Stimulated activated naive B cell treated with anti-CD40 and anti-IgM and Interleukin-4, amounts not matched to agents 10 μg/mL and 1 μg/mL and 100 μg/mL, for 72 hours (primary cell): ENCODE data around the gene AFF3.

Experiments
- ATAC-seq, 2 donors: fragments of 150-1000 bp; cut with Tn5 transposase; replicated peaks; 2 replicates each; pipeline ENCODE4 v1.10.0; 2021; ENCODE audit warnings: moderate library complexity in 1 of 2
- DNase-seq: peaks from one replicate; pipeline ENCODE4 v3.0.0; 2021
- H3K27ac Mint-ChIP-seq: one replicate; pipeline ENCODE4 v1.8.0; 2022; ENCODE audit warnings: mild to moderate bottlenecking, mixed read lengths
- H3K27me3 Mint-ChIP-seq, 2 donors: one replicate each; pipeline ENCODE4 v1.8.0; 2022; ENCODE audit warnings: mixed read lengths in 2 of 2
- H3K36me3 Mint-ChIP-seq, 2 donors: one replicate each; pipeline ENCODE4 v1.8.0; 2022; ENCODE audit warnings: mixed read lengths in 2 of 2, mild to moderate bottlenecking in 1 of 2
- H3K4me1 Mint-ChIP-seq, 2 donors: one replicate each; pipeline ENCODE4 v1.8.0; 2022; ENCODE audit warnings: mixed read lengths in 2 of 2, mild to moderate bottlenecking in 1 of 2
- H3K4me3 Mint-ChIP-seq, 2 donors: one replicate each; pipeline ENCODE4 v1.8.0; 2022; ENCODE audit warnings: mild to moderate bottlenecking in 2 of 2, mixed read lengths in 2 of 2, moderate library complexity in 1 of 2
- H3K9me3 Mint-ChIP-seq, 2 donors: one replicate each; pipeline ENCODE4 v1.8.0; 2022; ENCODE audit warnings: mixed read lengths in 2 of 2, mild to moderate bottlenecking in 1 of 2

Gene AFF3

DNA sequence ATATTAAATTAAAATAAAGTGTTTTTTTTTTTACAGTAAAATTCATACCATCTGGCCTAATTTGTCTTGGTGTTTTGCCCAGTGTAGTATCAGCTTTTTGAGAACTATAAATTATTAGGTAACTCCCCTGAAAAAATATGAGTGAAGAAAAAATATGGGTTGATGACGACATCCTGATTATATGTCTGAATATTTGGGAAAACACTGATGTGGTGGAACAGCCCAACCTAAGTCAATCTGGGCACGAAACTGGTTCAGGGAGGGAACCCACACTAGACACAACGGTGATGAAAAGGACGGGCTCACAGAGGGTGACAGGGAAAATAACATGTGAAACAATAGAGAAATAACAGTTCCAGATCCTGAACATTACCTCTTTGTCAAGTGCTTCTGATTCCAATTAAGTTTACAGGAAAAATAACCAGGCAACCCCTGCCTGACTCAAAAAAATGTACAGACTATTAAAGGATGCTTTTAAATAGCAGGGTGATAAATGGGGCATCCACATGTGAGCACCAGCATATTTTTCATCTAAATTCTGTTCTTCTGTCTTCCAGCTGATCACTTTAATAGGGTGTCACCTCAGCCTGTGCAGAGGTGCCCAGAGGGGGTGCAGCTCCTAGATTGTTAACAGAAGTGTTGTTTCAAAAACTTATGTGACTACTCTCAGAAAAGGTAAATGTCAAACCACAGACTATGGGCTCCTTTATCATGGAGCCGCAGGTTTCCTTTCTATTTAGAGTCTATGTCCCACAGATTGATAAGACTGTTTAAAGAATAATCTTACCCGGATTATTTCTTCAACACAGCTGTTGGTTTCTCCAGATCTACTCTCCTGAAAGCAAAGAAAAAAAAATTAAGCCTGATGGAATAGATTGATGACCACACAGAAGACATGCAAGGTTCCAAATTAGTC is 305.4 kb downstream of the AFF3 start:
- H3K27ac Mint-ChIP-seq, result peak overlapping the region; percentile 85
- peak overlapping the region in 1 of 2 donors; percentile 4 for H3K4me3 Mint-ChIP-seq
- H3K9me3 Mint-ChIP-seq, result peaks cover 0 to under 1% of the 10 kb centered on the region in 2 donors
- DNase-seq, result no peak
- H3K36me3 Mint-ChIP-seq, result peaks cover 49 to 72% of the 10 kb centered on the region in 2 donors
- no peaks in the 10 kb centered on the region for H3K27me3 Mint-ChIP-seq
- no peak for ATAC-seq
- peaks cover 18 to 39% of the 10 kb centered on the region in 2 donors for H3K4me1 Mint-ChIP-seq

DNA sequence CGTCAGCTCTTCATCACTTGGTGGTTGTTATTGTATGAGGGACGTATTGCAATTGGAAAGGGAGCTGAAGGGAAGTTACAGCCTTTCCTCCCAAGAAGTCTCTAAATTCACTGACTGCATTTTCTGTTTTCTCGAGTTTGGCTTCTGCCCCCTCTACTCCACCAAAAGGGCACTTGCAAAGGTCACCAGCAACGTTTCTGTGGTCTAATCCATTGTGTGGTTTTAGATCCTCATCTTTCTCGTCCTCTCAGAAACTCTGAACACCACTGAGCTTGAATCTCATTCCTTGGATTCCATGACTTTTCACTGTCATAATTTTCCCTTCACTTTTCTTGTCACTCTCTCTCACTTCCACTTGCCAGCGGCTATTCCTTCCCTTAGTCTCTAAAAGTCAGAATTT is 308.0 kb downstream of the AFF3 start:
- peaks cover 18 to 22% of the 10 kb centered on the region in 2 donors for H3K4me1 Mint-ChIP-seq
- ATAC-seq (no peak), DNase-seq (no peak)
- H3K36me3 Mint-ChIP-seq, result peaks cover 60 to 77% of the 10 kb centered on the region in 2 donors
- H3K27ac Mint-ChIP-seq, result no peak overlapping the region
- peaks cover 5% of the 10 kb centered on the region in 2 donors for H3K9me3 Mint-ChIP-seq
- no peak overlapping the region for H3K4me3 Mint-ChIP-seq
- H3K27me3 Mint-ChIP-seq, result no peaks in the 10 kb centered on the region

DNA sequence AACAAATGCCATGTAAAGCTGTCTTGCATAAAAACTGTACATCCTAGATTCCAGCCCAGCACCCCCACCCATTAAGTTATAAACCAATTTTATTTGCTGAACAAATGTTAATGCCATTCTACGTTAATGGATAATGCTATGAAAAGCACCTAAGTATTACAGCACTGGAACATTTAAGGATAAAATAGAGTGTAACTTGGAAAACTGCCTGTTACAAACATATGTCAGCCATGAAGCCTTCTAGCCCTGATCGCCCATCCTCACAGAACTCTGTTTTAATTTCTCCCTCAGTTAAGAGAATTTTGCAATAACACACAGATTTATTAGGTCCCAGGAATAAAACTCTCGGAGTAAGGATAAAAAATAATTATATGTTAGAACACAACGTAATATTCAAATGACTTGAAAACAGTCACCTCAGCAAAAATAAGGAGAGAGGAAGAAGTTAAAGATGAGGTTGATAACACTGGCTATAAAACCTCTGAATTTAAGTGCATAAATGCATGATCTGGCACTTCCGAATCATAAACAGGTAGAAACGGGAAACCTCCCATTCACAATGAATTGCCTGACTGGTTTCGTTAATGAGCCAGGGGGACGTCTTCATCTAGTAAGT is 308.7 kb downstream of the AFF3 start:
- Mint-ChIP-seq H3K27me3 (no peaks in the 10 kb centered on the region), H3K9me3 (peaks cover 7 to 8% of the 10 kb centered on the region in 2 donors), H3K27ac (no peak overlapping the region), H3K36me3 (peaks cover 66 to 84% of the 10 kb centered on the region in 2 donors), H3K4me1 (peaks cover 22% of the 10 kb centered on the region in 2 donors), H3K4me3 (no peak overlapping the region)
- ATAC-seq (no peak), DNase-seq (no peak)

DNA sequence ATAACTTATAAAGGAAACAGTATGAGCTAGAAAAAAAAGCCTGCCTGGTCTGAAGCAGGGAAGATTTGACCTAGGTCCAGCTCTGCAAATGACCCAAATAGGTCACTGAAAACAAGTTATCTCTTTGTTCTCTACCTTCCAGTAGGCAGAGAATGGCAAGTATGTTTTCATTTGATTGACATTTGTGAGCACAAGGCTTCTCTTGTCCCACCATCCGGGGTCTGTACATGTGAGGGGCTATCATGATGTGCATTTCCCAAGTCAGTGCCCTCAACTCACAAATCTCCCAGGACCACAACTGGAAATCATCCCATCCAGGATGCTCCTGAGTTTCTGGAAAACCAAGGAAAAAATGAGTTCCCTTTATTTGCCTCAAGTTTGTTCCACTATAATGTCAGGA is 309.5 kb downstream of the AFF3 start:
- no peak overlapping the region for H3K4me3 Mint-ChIP-seq
- peaks cover 62 to 84% of the 10 kb centered on the region in 2 donors for H3K36me3 Mint-ChIP-seq
- H3K27me3 Mint-ChIP-seq, result no peaks in the 10 kb centered on the region
- H3K9me3 Mint-ChIP-seq, result peaks cover 7 to 8% of the 10 kb centered on the region in 2 donors
- DNase-seq (no peak), ATAC-seq (no peak)
- H3K4me1 Mint-ChIP-seq, result peaks cover 22 to 29% of the 10 kb centered on the region in 2 donors
- no peak overlapping the region for H3K27ac Mint-ChIP-seq

DNA sequence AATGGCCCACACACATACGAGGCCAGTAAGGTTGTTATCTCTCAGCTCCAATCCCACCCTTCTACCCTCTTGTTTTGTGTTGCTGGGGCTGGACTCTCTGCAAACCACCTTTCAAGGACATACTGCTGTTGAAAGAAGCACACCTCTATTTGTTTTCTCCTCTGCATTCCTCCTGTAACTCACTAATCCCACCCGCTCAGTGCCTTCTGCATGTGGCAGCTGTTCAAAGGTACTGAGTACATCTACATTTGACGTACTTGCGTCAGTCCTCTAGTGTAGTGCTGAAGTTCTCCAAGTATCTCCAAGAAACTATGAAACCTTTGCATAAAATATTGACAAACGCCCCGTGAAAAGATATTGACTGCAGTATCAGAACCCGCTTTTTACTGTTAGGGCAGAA is 310.6 kb downstream of the AFF3 start:
- Mint-ChIP-seq H3K27me3 (no peaks in the 10 kb centered on the region), H3K27ac (peak overlapping the region; percentile 20), H3K4me3 (no peak overlapping the region), H3K4me1 (peaks cover 27 to 36% of the 10 kb centered on the region in 2 donors), H3K9me3 (peaks cover 7 to 8% of the 10 kb centered on the region in 2 donors), H3K36me3 (peaks cover 59 to 87% of the 10 kb centered on the region in 2 donors)
- ATAC-seq, result no peak
- DNase-seq, result no peak

DNA sequence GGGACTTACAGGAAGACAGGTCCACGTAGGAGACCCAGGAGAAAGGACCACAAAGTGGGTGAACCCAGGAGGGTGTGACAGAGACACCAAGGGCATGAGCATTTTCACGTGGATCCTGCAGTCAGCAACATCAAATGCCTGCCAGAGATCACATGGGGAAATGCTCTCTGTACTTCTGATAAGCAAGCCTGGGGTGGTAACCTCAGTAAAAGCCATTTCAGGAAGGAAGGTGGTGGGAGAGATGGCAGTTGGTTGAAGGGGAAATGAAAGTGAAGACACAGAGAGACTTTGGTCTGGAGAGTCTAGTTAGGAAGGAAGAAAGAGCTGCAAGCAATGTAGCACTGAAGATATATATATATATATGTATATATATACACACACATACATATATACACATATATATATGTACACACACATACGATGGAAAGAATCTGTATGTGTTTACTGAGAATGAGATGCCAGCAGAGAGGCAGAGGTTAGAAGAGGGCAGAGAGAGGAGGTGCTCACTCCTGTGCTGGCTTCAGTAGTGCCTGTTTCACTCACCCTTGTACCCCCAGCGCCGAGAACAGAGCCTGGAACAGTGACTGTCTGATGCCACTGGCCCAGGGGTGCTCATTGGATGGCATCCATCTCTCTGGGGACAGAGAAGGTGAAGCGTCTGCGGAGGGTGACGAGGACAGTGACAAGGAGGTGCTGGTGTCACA is 314.9 kb downstream of the AFF3 start:
- peak overlapping the region; percentile 63 for H3K27ac Mint-ChIP-seq
- DNase-seq (peak; percentile 11), ATAC-seq (peak; percentile 87 to 94)
- H3K36me3 Mint-ChIP-seq, result peaks cover 37 to 75% of the 10 kb centered on the region in 2 donors
- H3K9me3 Mint-ChIP-seq, result peaks cover 7 to 8% of the 10 kb centered on the region in 2 donors
- no peaks in the 10 kb centered on the region for H3K27me3 Mint-ChIP-seq
- peaks cover 26 to 27% of the 10 kb centered on the region in 2 donors for H3K4me1 Mint-ChIP-seq
- H3K4me3 Mint-ChIP-seq, result peak overlapping the region; percentile 12 to 18

DNA sequence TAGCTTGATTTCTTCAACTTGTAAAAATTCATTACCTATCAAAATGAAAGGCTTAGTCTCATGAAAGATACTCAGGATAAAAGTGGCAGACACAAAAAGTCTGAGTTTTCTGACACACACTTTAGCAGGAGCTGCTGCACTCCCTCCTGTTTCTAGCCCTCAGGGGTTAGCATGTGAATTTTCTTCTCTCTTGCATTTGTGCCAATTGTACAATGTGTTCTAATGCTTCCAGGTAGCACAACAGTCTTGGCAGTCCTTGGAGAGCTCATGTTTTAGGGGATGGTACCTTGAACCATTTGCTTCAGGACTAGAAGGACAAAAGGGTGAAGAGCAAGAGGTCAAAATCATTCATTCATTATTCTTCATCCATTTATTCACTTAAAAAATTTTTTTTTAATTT is 316.8 kb downstream of the AFF3 start:
- Mint-ChIP-seq H3K27ac (no peak overlapping the region), H3K27me3 (no peaks in the 10 kb centered on the region), H3K4me3 (no peak overlapping the region), H3K4me1 (peaks cover 25 to 26% of the 10 kb centered on the region in 2 donors), H3K36me3 (peaks cover 31 to 73% of the 10 kb centered on the region in 2 donors), H3K9me3 (peaks cover 4% of the 10 kb centered on the region in 2 donors)
- no peak for DNase-seq
- ATAC-seq, result no peak

DNA sequence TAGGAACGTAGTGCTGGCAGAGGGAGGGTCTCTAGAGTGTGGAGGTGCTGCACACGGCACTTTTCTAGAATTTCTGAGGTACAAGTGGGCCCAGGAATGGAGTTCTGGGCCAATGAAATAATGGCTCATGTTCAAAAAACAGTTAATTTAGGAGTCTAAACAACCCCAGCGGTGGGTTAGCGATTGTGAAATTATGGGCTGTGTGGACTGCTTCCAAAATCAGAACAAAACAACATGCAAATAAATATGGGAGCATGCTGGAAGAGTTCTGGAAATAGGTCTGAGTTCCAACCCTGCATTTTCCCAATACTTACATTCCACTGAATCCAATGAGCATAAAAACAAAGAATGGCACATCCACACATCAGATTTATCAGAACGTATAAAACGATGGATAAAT is 317.6 kb downstream of the AFF3 start:
- H3K9me3 Mint-ChIP-seq, result peaks cover 3 to 4% of the 10 kb centered on the region in 2 donors
- H3K36me3 Mint-ChIP-seq, result peaks cover 25 to 70% of the 10 kb centered on the region in 2 donors
- H3K4me3 Mint-ChIP-seq, result no peak overlapping the region
- DNase-seq (no peak), ATAC-seq (no peak)
- H3K27me3 Mint-ChIP-seq, result no peaks in the 10 kb centered on the region
- H3K27ac Mint-ChIP-seq, result no peak overlapping the region
- H3K4me1 Mint-ChIP-seq, result peaks cover 25 to 26% of the 10 kb centered on the region in 2 donors

DNA sequence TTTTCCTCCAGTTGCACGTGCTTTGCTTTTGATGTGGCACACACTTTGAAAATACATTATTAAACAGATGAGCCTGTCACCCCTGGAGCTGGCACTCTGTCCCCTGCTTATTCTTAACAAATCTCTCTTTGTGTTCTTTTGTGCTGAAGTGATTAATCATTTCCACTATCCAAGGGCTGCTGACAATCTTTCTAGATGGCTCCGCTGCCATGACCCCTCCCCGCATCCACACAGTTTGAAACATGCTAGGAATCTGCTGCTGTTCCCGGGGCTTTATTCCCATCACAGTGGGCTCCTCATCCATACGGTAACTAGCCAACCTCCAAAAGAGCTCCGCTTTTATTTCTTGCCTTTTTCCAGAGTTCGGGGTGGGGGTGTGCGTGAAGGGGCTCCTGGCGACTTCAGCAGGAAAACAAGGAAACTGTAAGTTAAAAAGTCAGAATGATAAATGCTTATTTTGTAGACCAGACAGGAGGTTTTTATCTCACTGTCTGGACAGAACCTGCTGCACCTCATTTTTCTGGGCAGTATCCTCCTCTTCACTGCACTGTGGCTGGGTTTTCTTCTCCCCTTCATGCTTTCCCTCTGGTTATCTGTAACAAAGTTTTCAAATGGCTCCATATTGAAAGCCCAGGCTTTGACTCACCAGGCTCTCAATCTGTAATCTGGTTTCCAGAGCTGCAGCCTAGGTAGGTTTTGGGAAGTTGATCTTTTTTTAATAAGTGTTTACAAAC is 319.7 kb downstream of the AFF3 start:
- DNase-seq (no peak), ATAC-seq (no peak)
- peaks cover 17 to 54% of the 10 kb centered on the region in 2 donors for H3K36me3 Mint-ChIP-seq
- no peak overlapping the region for H3K4me3 Mint-ChIP-seq
- H3K27me3 Mint-ChIP-seq, result no peaks in the 10 kb centered on the region
- H3K27ac Mint-ChIP-seq, result peak overlapping the region; percentile 37
- H3K4me1 Mint-ChIP-seq, result peaks cover 11 to 16% of the 10 kb centered on the region in 2 donors
- no peaks in the 10 kb centered on the region for H3K9me3 Mint-ChIP-seq

DNA sequence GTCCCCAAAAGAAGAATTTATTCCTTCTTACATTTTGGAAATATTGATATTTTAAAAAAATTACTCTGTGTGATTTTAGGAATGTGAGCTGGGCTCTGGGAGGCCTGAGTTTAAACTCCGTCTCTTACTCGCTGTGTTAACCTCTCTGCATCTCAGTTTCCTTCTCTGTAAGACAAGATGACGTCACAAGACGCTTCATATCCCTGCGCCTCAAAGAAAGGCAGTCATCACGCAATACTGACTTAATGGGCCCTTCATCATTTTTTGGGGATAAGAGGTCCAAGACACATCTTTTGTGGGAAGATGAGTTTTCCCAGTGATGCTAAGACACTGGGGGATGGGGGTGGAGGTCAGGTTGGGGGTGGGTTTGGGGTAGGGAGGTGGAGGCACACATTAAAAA is 320.4 kb downstream of the AFF3 start:
- Mint-ChIP-seq H3K9me3 (no peaks in the 10 kb centered on the region), H3K4me3 (no peak overlapping the region), H3K27ac (no peak overlapping the region), H3K4me1 (peaks cover 5 to 10% of the 10 kb centered on the region in 2 donors), H3K27me3 (no peaks in the 10 kb centered on the region), H3K36me3 (peaks cover 23 to 54% of the 10 kb centered on the region in 2 donors)
- DNase-seq, result no peak
- ATAC-seq, result no peak

DNA sequence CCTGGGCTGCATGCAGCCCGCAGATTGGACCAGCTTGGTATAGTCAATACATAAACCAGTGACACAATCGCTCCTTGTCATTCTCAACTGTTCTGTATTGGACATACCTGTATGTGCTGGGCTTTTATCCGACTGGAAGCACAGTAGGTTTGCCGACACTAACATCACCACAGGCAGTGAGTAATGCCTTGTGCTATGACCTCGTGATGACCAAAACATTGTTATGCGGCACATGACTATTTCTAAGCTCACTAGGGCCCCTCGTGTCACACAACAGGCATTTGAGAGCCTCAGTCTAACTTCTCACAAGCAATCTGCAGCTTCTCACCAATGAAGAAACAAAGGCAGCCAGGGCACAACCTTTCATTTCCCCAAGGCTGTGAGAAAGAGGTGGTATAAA is 320.8 kb downstream of the AFF3 start:
- peaks cover 24 to 54% of the 10 kb centered on the region in 2 donors for H3K36me3 Mint-ChIP-seq
- ATAC-seq (no peak), DNase-seq (no peak)
- no peak overlapping the region for H3K4me3 Mint-ChIP-seq
- no peaks in the 10 kb centered on the region for H3K9me3 Mint-ChIP-seq
- H3K4me1 Mint-ChIP-seq, result peaks cover 1 to 6% of the 10 kb centered on the region in 2 donors
- H3K27me3 Mint-ChIP-seq, result no peaks in the 10 kb centered on the region
- H3K27ac Mint-ChIP-seq, result no peak overlapping the region

DNA sequence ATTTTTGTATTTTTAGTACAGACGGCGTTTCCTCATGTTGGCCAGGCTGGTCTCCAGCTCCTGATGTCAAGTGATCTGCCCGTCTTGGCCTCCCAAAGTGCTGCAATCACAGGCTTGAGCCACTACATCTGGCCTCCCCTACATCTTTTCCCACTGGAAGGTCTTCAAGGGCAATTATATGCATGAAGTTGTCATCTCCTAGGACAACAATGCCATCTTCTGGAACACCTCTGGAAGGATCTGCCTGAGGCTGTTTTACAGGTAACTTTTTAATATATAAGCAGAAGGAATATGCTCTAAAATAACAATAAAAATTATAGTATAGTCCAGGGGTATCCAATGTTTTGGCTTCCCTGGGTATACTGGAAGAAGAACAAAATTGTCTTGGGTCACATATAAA is 321.4 kb downstream of the AFF3 start:
- peaks cover 26 to 54% of the 10 kb centered on the region in 2 donors for H3K36me3 Mint-ChIP-seq
- DNase-seq, result no peak
- peaks cover 0 to 4% of the 10 kb centered on the region in 2 donors for H3K9me3 Mint-ChIP-seq
- H3K4me1 Mint-ChIP-seq, result peaks cover 4 to 6% of the 10 kb centered on the region in 2 donors
- H3K27ac Mint-ChIP-seq, result peak overlapping the region; percentile 62
- no peak for ATAC-seq
- no peak overlapping the region for H3K4me3 Mint-ChIP-seq
- no peaks in the 10 kb centered on the region for H3K27me3 Mint-ChIP-seq

DNA sequence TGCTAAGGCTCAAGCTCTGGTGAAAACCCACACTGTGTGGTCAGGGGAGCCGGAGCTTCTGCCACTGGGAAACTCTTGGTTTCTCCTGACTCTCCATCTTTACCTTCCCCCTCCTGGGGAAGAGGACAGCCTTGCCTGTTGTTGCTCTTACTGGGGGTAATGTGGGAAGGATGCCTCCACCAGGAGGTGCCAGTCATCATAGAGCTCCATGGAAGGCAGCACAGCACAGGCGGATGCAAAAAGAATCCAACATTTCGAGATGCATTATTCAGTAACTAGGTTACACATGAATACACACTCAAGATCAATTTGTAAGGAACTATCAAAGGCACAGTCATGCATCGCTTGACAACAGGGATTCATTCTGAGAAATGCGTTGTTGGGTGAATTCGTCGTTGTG is 322.6 kb downstream of the AFF3 start:
- Mint-ChIP-seq H3K36me3 (peaks cover 32 to 58% of the 10 kb centered on the region in 2 donors), H3K4me1 (peaks cover 7 to 15% of the 10 kb centered on the region in 2 donors), H3K27me3 (no peaks in the 10 kb centered on the region), H3K4me3 (no peak overlapping the region), H3K9me3 (peaks cover 0 to 8% of the 10 kb centered on the region in 2 donors), H3K27ac (no peak overlapping the region)
- ATAC-seq, result no peak
- DNase-seq, result no peak

DNA sequence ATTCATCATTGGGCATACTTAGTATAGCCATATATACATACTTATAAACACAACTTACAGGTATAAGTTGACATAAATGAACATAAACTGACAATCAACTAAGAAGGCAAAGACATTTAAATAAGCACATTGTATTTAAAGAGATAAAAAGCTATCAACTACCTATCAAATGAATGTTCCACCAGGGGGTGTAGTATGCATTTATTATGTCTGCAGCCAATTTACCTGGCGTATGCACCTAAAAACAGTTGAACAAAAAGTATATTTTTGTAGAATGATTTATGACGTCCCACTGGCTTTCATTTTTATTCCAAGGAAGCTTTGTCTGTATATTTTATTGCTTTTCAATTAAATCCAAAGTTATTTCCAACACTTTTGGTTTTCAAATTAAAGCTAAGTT is 323.5 kb downstream of the AFF3 start:
- Mint-ChIP-seq H3K4me1 (peaks cover 9 to 15% of the 10 kb centered on the region in 2 donors), H3K4me3 (no peak overlapping the region), H3K36me3 (peaks cover 32 to 57% of the 10 kb centered on the region in 2 donors), H3K9me3 (peaks cover 0 to 8% of the 10 kb centered on the region in 2 donors), H3K27me3 (no peaks in the 10 kb centered on the region), H3K27ac (no peak overlapping the region)
- no peak for ATAC-seq
- no peak for DNase-seq
